ENCODE results near the gene SULF2. TPM values are rescaled to one million over a fixed set of nuclear protein-coding genes. Genes with fewer than 3 reads are reported as not detected.

The SULF2 gene
- polyA plus RNA-seq, 4 donors: 10.3 to 40.9 (median 22.4) TPM

- H3K9me3 ChIP-seq (ENCODE audit: control insufficient read depth in 2 of 2, insufficient read depth in 1 of 2, low read depth in 1 of 2, low read length in 1 of 2): peaks cover 0 to 5% of the 10 kb centered on the region in 2 donors
- no peak for FAIRE-seq
- no peak overlapping the region for H3K4me3 ChIP-seq (ENCODE audit: low read depth in 1 of 3, low read length in 3 of 3)
- H3K4me1 ChIP-seq (ENCODE audit: control insufficient read depth in 3 of 3, insufficient read depth in 2 of 3, low read depth in 1 of 3, low read length in 2 of 3): peaks cover 0 to 7% (median 2%) of the 10 kb centered on the region in 3 donors
- no peak overlapping the region for H3K27ac ChIP-seq (ENCODE audit: low read depth in 1 of 3, low read length in 2 of 3)
- no peak for DNase-seq
- WGBS, 3 donors: 90 to 94% (median 94%) methylated on average over 19 of the region's 19 CpGs
- H3K36me3 ChIP-seq (ENCODE audit: control insufficient read depth in 3 of 3, insufficient read depth in 2 of 3, low read depth in 1 of 3, low read length in 3 of 3): peaks cover 0 to 47% (median 0%) of the 10 kb centered on the region in 3 donors
- no peaks in the 10 kb centered on the region for H3K27me3 ChIP-seq (ENCODE audit: control insufficient read depth in 3 of 3, insufficient read depth in 3 of 3, low read length in 3 of 3)
Measured at GRCh38 chr20:47682916-47683315, 102.4 kb downstream of the SULF2 start.

GRCh38 chr20:47682028-47682783 lies 103.1 kb downstream of the SULF2 start:
- H3K27ac ChIP-seq (ENCODE audit: low read depth in 1 of 3, low read length in 2 of 3): no peak overlapping the region
- FAIRE-seq: no peak
- no peak for DNase-seq

GRCh38 chr20:47680804-47681529 lies 104.3 kb downstream of the SULF2 start:
- Histone ChIP-seq H3K4me1 (ENCODE audit: control insufficient read depth in 3 of 3, insufficient read depth in 2 of 3, low read depth in 1 of 3, low read length in 2 of 3) (peaks cover 0 to 7% (median 2%) of the 10 kb centered on the region in 3 donors), H3K27ac (ENCODE audit: low read depth in 1 of 3, low read length in 2 of 3) (no peak overlapping the region), H3K36me3 (ENCODE audit: control insufficient read depth in 3 of 3, insufficient read depth in 2 of 3, low read depth in 1 of 3, low read length in 3 of 3) (peaks cover 0 to 51% (median 0%) of the 10 kb centered on the region in 3 donors), H3K9me3 (ENCODE audit: control insufficient read depth in 2 of 2, insufficient read depth in 1 of 2, low read depth in 1 of 2, low read length in 1 of 2) (peaks cover 0 to 5% of the 10 kb centered on the region in 2 donors), H3K27me3 (ENCODE audit: control insufficient read depth in 3 of 3, insufficient read depth in 3 of 3, low read length in 3 of 3) (no peaks in the 10 kb centered on the region), H3K4me3 (ENCODE audit: low read depth in 1 of 3, low read length in 3 of 3) (no peak overlapping the region)
- FAIRE-seq: no peak
- WGBS, 3 donors: 58 to 75% (median 67%) methylated on average over 6 of the region's 6 CpGs
- peak in 1 of 2 donors; percentile 72 for DNase-seq

More at GRCh38 chr20:47682028-47682783, 103.1 kb downstream of the SULF2 start:
- no peak overlapping the region for H3K4me3 ChIP-seq (ENCODE audit: low read depth in 1 of 3, low read length in 3 of 3)
- peaks cover 0 to 5% of the 10 kb centered on the region in 2 donors for H3K9me3 ChIP-seq (ENCODE audit: control insufficient read depth in 2 of 2, insufficient read depth in 1 of 2, low read depth in 1 of 2, low read length in 1 of 2)
- peaks cover 0 to 7% (median 2%) of the 10 kb centered on the region in 3 donors for H3K4me1 ChIP-seq (ENCODE audit: control insufficient read depth in 3 of 3, insufficient read depth in 2 of 3, low read depth in 1 of 3, low read length in 2 of 3)
- H3K36me3 ChIP-seq (ENCODE audit: control insufficient read depth in 3 of 3, insufficient read depth in 2 of 3, low read depth in 1 of 3, low read length in 3 of 3): peaks cover 0 to 47% (median 0%) of the 10 kb centered on the region in 3 donors
- H3K27me3 ChIP-seq (ENCODE audit: control insufficient read depth in 3 of 3, insufficient read depth in 3 of 3, low read length in 3 of 3): no peaks in the 10 kb centered on the region
- 63 to 73% (median 67%) methylated on average over 22 of the region's 22 CpGs for WGBS, 3 donors

GRCh38 chr20:47679462-47679861 lies 105.8 kb downstream of the SULF2 start:
- Histone ChIP-seq H3K36me3 (ENCODE audit: control insufficient read depth in 3 of 3, insufficient read depth in 2 of 3, low read depth in 1 of 3, low read length in 3 of 3) (peaks cover 0 to 48% (median 0%) of the 10 kb centered on the region in 3 donors), H3K4me1 (ENCODE audit: control insufficient read depth in 3 of 3, insufficient read depth in 2 of 3, low read depth in 1 of 3, low read length in 2 of 3) (peaks cover 0 to 5% (median 2%) of the 10 kb centered on the region in 3 donors), H3K27me3 (ENCODE audit: control insufficient read depth in 3 of 3, insufficient read depth in 3 of 3, low read length in 3 of 3) (no peaks in the 10 kb centered on the region), H3K4me3 (ENCODE audit: low read depth in 1 of 3, low read length in 3 of 3) (no peak overlapping the region), H3K9me3 (ENCODE audit: control insufficient read depth in 2 of 2, insufficient read depth in 1 of 2, low read depth in 1 of 2, low read length in 1 of 2) (peaks cover 0 to 5% of the 10 kb centered on the region in 2 donors), H3K27ac (ENCODE audit: low read depth in 1 of 3, low read length in 2 of 3) (no peak overlapping the region)
- WGBS, 3 donors: 87 to 93% (median 92%) methylated on average over 4 of the region's 4 CpGs
- FAIRE-seq (no peak), DNase-seq (no peak)

DNA sequence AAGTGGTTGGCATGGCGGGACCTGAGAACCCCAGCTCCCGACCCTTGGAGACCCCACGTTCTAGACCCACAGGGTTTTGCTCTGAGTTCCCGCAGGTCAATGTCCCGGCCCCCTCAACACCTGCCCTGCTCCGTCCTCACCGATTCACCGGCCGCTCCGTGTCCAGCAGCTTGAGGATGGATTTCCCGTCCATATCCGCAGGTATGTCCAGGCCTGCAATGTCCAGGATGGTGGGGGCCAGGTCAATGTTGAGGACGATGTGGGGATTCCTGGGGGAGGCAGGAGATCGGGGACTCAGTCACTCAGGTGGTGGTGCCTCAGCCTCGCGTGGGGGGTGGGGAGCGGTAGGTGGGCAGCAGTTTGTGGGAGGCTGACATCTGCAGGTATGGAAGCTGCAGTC lies 106.7 kb downstream of the SULF2 start:
- Histone ChIP-seq H3K27ac (ENCODE audit: low read depth in 1 of 3, low read length in 2 of 3) (no peak overlapping the region), H3K36me3 (ENCODE audit: control insufficient read depth in 3 of 3, insufficient read depth in 2 of 3, low read depth in 1 of 3, low read length in 3 of 3) (peaks cover 0 to 50% (median 0%) of the 10 kb centered on the region in 3 donors), H3K4me1 (ENCODE audit: control insufficient read depth in 3 of 3, insufficient read depth in 2 of 3, low read depth in 1 of 3, low read length in 2 of 3) (peaks cover 0 to 2% (median 2%) of the 10 kb centered on the region in 3 donors), H3K27me3 (ENCODE audit: control insufficient read depth in 3 of 3, insufficient read depth in 3 of 3, low read length in 3 of 3) (no peaks in the 10 kb centered on the region), H3K9me3 (ENCODE audit: control insufficient read depth in 2 of 2, insufficient read depth in 1 of 2, low read depth in 1 of 2, low read length in 1 of 2) (peaks cover 0 to 5% of the 10 kb centered on the region in 2 donors), H3K4me3 (ENCODE audit: low read depth in 1 of 3, low read length in 3 of 3) (no peak overlapping the region)
- FAIRE-seq (no peak), DNase-seq (no peak)
- 91 to 94% (median 92%) methylated on average over 17 of the region's 17 CpGs for WGBS, 3 donors

GRCh38 chr20:47677635-47678453 lies 107.4 kb downstream of the SULF2 start:
- Histone ChIP-seq H3K4me3 (ENCODE audit: low read depth in 1 of 3, low read length in 3 of 3) (no peak overlapping the region), H3K4me1 (ENCODE audit: control insufficient read depth in 3 of 3, insufficient read depth in 2 of 3, low read depth in 1 of 3, low read length in 2 of 3) (peaks cover 0 to 2% (median 2%) of the 10 kb centered on the region in 3 donors), H3K9me3 (ENCODE audit: control insufficient read depth in 2 of 2, insufficient read depth in 1 of 2, low read depth in 1 of 2, low read length in 1 of 2) (peaks cover 0 to 5% of the 10 kb centered on the region in 2 donors), H3K27ac (ENCODE audit: low read depth in 1 of 3, low read length in 2 of 3) (no peak overlapping the region), H3K27me3 (ENCODE audit: control insufficient read depth in 3 of 3, insufficient read depth in 3 of 3, low read length in 3 of 3) (no peaks in the 10 kb centered on the region), H3K36me3 (ENCODE audit: control insufficient read depth in 3 of 3, insufficient read depth in 2 of 3, low read depth in 1 of 3, low read length in 3 of 3) (peaks cover 0 to 53% (median 0%) of the 10 kb centered on the region in 3 donors)
- FAIRE-seq: no peak
- DNase-seq: peak; percentile 45 to 73
- 40 to 50% (median 40%) methylated on average over 15 of the region's 15 CpGs for WGBS, 3 donors

- peaks cover 0 to 5% of the 10 kb centered on the region in 2 donors for H3K9me3 ChIP-seq (ENCODE audit: control insufficient read depth in 2 of 2, insufficient read depth in 1 of 2, low read depth in 1 of 2, low read length in 1 of 2)
- no peak overlapping the region for H3K4me3 ChIP-seq (ENCODE audit: low read depth in 1 of 3, low read length in 3 of 3)
- H3K27me3 ChIP-seq (ENCODE audit: control insufficient read depth in 3 of 3, insufficient read depth in 3 of 3, low read length in 3 of 3): no peaks in the 10 kb centered on the region
- peaks cover 0 to 2% (median 1%) of the 10 kb centered on the region in 3 donors for H3K4me1 ChIP-seq (ENCODE audit: control insufficient read depth in 3 of 3, insufficient read depth in 2 of 3, low read depth in 1 of 3, low read length in 2 of 3)
- DNase-seq (no peak), FAIRE-seq (no peak)
- H3K36me3 ChIP-seq (ENCODE audit: control insufficient read depth in 3 of 3, insufficient read depth in 2 of 3, low read depth in 1 of 3, low read length in 3 of 3): peaks cover 0 to 49% (median 0%) of the 10 kb centered on the region in 3 donors
- no peak overlapping the region for H3K27ac ChIP-seq (ENCODE audit: low read depth in 1 of 3, low read length in 2 of 3)
- WGBS, 3 donors: 75 to 85% (median 80%) methylated on average over 17 to 18 of the region's 18 CpGs
Measured at GRCh38 chr20:47676912-47677634, 108.2 kb downstream of the SULF2 start.
